Right atrium auricular region (tissue), 2 donors: ENCODE measurements around the gene EPS8L1. TPM values are rescaled to one million over a fixed set of nuclear protein-coding genes. Genes with fewer than 3 reads are reported as not detected.
"Not testable (repeated sequence)": the region's sequence is repeated elsewhere in the genome, so short reads cannot be mapped to it uniquely, and the experiment has no call there.

Experiments used
- DNase-seq: peaks from one replicate; pipeline ENCODE4 v3.0.0-alpha.2; 2019; ENCODE audit warnings: low spot score
- H3K27ac ChIP-seq, 2 donors: fragments of 200-600 bp; sonication (generic); 1 replicate in 1 of 2; 2 replicates in 1 of 2; pipeline ENCODE4 v1.5.1; 2016 to 2019
- H3K27me3 ChIP-seq, 2 donors: fragments of 200-600 bp; sonication (generic); one replicate each; pipeline versions ENCODE4 v1.5.1 to v1.6.0; 2017 to 2019
- H3K36me3 ChIP-seq: fragments of 200-600 bp; sonication (generic); one replicate; pipeline ENCODE4 v1.5.1; 2016
- H3K4me1 ChIP-seq, 2 donors: fragments of 200-600 bp; sonication (generic); one replicate each; pipeline versions ENCODE4 v1.5.1 to v1.6.0; 2017 to 2019
- H3K4me3 ChIP-seq, 2 donors: fragments of 200-600 bp; sonication (generic); 1 replicate in 1 of 2; 2 replicates in 1 of 2; pipeline ENCODE4 v1.5.1; 2017 to 2019; ENCODE audit warnings: mild to moderate bottlenecking in 1 of 2, moderate library complexity in 1 of 2
- H3K9me3 ChIP-seq, 2 donors: fragments of 200-600 bp; sonication (generic); one replicate each; pipeline ENCODE4 v1.5.1; 2019
- CTCF ChIP-seq, 2 donors: fragments of 200-600 bp; sonication (generic); IDR thresholded peaks; one replicate each; pipeline ENCODE4 v1.5.1; 2019; ENCODE audit warnings: antibody characterized with exemption in 2 of 2
- total RNA-seq, 2 donors: library from RNA; depleted of rRNA; stranded (reverse); fragments of >200 nt; gene quantifications; one replicate each; pipeline ENCODE4 v1.1.0, GENCODE V29; 2016

Gene EPS8L1
- total RNA-seq, 2 donors from 2014 or later, result 6.7 to 13.8 TPM

- DNase-seq, result no peak
- Histone ChIP-seq H3K4me3 (no peak overlapping the region), H3K36me3 (peaks cover 82% of the 10 kb centered on the region), H3K9me3 (no peaks in the 10 kb centered on the region), H3K27me3 (no peaks in the 10 kb centered on the region), H3K27ac (no peak overlapping the region), H3K4me1 (no peaks in the 10 kb centered on the region)
- no peak for TF ChIP-seq CTCF (IDR thresholded peaks at IDR 0.05)
Observed at GRCh38 chr19:55048446-55048845, 27.2 kb upstream of the EPS8L1 start.

- Histone ChIP-seq H3K27ac (no peak overlapping the region), H3K9me3 (no peaks in the 10 kb centered on the region), H3K4me1 (no peaks in the 10 kb centered on the region), H3K36me3 (peaks cover 86% of the 10 kb centered on the region), H3K27me3 (no peaks in the 10 kb centered on the region), H3K4me3 (no peak overlapping the region)
- DNase-seq, result no peak
- no peak for TF ChIP-seq CTCF (IDR thresholded peaks at IDR 0.05)
Observed at GRCh38 chr19:55050749-55051532, 24.7 kb upstream of the EPS8L1 start.

- H3K27me3 ChIP-seq, result no peaks in the 10 kb centered on the region
- no peaks in the 10 kb centered on the region for H3K4me1 ChIP-seq
- no peak for TF ChIP-seq CTCF (IDR thresholded peaks at IDR 0.05)
- no peak overlapping the region for H3K4me3 ChIP-seq
- no peak overlapping the region for H3K27ac ChIP-seq
- H3K36me3 ChIP-seq, result peaks cover 86% of the 10 kb centered on the region
- no peak for DNase-seq
- no peaks in the 10 kb centered on the region for H3K9me3 ChIP-seq
Observed at GRCh38 chr19:55053735-55054134, 21.9 kb upstream of the EPS8L1 start.

- no peak overlapping the region for H3K4me3 ChIP-seq
- no peak for TF ChIP-seq CTCF (IDR thresholded peaks at IDR 0.05)
- H3K9me3 ChIP-seq, result no peaks in the 10 kb centered on the region
- H3K27ac ChIP-seq, result no peak overlapping the region
- H3K4me1 ChIP-seq, result peaks cover 0 to 2% of the 10 kb centered on the region in 2 donors
- DNase-seq, result no peak
- H3K36me3 ChIP-seq, result peaks cover 73% of the 10 kb centered on the region
- no peaks in the 10 kb centered on the region for H3K27me3 ChIP-seq
Observed at GRCh38 chr19:55056827-55057226, 18.8 kb upstream of the EPS8L1 start.

- Histone ChIP-seq H3K27ac (no peak overlapping the region), H3K36me3 (peaks cover 51% of the 10 kb centered on the region), H3K27me3 (no peaks in the 10 kb centered on the region), H3K4me3 (no peak overlapping the region), H3K4me1 (peaks cover 0 to 11% of the 10 kb centered on the region in 2 donors), H3K9me3 (no peaks in the 10 kb centered on the region)
- no peak for TF ChIP-seq CTCF (IDR thresholded peaks at IDR 0.05)
- no peak for DNase-seq
Observed at GRCh38 chr19:55058781-55059610, 16.7 kb upstream of the EPS8L1 start.

- not testable (repeated sequence) for H3K27ac ChIP-seq, H3K4me3 ChIP-seq, DNase-seq, H3K27me3 ChIP-seq, H3K9me3 ChIP-seq
- peaks cover 0 to 11% of the 10 kb centered on the region in 2 donors for H3K4me1 ChIP-seq
- peaks cover 39% of the 10 kb centered on the region for H3K36me3 ChIP-seq
Observed at GRCh38 chr19:55060287-55060686, 15.4 kb upstream of the EPS8L1 start.
